ENCODE measurements around the gene KCTD16.

The KCTD16 gene

DNA sequence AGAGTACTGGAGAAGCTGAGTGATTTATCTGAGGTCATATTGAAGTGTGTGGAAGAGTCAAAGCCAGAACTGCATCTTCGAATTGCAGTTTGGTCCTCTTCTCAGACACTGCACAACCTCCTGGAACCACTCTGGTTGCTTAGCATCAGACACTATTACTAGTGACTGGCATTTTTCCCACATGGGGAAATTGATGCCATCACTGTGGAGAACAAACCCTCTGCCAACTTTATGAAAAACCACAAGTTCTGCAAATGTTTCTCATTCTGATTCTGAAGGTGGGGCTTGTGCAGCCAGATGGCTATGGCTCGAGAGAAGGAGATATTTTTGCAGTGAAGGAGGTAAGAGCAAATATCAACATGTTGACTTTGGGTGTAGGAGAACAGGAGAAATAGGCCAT lies 67.2 kb downstream of the KCTD16 start:
- Mint-ChIP-seq H3K27me3 (ENCODE audit: low read depth, poor library complexity) (no peaks in the 10 kb centered on the region), H3K4me1 (no peaks in the 10 kb centered on the region)
- no peak for DNase-seq

DNA sequence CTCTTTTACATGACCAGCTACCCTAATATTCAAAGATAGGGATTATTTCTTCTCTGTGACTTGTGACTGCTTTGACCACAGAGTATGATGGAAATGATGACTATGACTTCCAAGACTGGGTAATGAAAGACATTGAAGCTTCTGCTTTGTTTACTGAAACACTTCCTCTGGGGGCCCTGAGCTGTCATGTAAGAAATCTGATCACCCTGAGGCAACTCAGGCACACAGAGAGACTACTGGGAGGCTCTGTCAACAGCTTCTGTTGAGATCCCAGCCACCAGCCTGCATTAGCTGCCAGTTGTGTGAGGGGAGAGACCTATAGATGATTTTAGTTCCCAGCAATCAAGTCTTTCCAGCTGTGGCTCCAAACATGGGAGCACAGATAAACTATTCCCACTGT lies 76.5 kb downstream of the KCTD16 start:
- Mint-ChIP-seq H3K27ac (no peak overlapping the region), H3K4me1 (peaks cover 19% of the 10 kb centered on the region), H3K27me3 (ENCODE audit: low read depth, poor library complexity) (peaks cover 5% of the 10 kb centered on the region), H3K4me3 (no peak overlapping the region), H3K9me3 (peaks cover 3% of the 10 kb centered on the region), H3K36me3 (ENCODE audit: low read depth) (no peaks in the 10 kb centered on the region)
- TF ChIP-seq, protein P1, sequence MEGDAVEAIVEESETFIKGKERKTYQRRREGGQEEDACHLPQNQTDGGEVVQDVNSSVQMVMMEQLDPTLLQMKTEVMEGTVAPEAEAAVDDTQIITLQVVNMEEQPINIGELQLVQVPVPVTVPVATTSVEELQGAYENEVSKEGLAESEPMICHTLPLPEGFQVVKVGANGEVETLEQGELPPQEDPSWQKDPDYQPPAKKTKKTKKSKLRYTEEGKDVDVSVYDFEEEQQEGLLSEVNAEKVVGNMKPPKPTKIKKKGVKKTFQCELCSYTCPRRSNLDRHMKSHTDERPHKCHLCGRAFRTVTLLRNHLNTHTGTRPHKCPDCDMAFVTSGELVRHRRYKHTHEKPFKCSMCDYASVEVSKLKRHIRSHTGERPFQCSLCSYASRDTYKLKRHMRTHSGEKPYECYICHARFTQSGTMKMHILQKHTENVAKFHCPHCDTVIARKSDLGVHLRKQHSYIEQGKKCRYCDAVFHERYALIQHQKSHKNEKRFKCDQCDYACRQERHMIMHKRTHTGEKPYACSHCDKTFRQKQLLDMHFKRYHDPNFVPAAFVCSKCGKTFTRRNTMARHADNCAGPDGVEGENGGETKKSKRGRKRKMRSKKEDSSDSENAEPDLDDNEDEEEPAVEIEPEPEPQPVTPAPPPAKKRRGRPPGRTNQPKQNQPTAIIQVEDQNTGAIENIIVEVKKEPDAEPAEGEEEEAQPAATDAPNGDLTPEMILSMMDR (IDR thresholded peaks at IDR 0.05) = no peak
- DNase-seq = peak; percentile 9

More for the DNA sequence above, 67.2 kb downstream of the KCTD16 start:
- H3K4me3 Mint-ChIP-seq = no peak overlapping the region
- no peaks in the 10 kb centered on the region for H3K9me3 Mint-ChIP-seq
- H3K36me3 Mint-ChIP-seq (ENCODE audit: low read depth) = no peaks in the 10 kb centered on the region
- TF ChIP-seq, protein P1 (IDR thresholded peaks at IDR 0.05) = no peak
- no peak overlapping the region for H3K27ac Mint-ChIP-seq

DNA sequence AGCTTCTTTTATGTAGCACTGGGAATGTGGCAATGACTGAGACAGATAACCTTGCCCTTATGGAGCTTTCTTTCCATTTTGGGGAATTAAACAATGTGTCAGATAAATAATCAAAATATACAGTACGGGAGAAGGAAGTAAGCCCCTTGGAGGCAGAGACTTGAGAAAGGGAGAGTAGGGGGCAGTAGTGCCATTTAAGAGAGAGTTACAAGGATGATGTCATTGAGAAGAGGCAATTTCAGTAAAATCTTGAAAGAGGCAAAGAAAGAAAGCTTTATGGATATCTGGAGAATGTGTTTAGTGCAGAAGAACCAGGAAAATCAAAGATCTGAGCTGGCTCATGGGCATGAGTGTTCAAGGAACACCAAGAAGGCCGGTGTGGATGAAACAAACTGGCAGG lies 77.3 kb downstream of the KCTD16 start:
- Mint-ChIP-seq H3K27me3 (ENCODE audit: low read depth, poor library complexity) (peaks cover 5% of the 10 kb centered on the region), H3K9me3 (peaks cover 3% of the 10 kb centered on the region), H3K4me3 (no peak overlapping the region)

DNA sequence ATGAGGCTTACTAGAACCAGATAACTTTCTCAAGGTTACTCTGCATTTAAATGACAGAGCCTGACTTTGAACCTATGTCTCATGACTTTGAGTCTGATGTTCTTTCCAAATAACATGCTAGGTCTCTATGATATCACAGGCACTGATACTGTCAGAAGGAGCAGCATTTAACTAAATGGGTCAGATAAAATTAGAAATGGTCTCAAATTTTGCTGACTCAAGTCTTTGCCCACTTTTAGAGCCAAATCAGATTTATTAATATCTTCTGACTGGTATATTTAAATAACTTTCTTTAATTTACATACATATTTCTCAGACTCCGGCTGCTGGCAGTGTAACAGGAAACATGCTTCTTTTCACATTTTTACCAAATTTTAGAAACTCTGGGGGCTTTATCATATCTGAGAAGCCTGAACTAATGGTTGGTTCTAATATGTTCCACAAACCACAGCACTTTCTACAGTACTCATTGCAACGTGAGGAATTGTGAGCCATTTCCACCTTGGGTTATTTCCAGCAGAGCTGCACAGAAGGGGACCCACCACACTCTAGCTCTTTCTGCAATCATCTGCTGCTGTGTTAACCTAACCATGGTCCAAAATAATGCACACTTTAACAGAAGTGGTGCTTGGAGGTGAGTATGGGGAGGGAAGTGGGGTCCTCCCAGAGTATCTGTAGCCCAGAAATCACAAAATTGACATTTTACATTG lies 79.2 kb downstream of the KCTD16 start:
- Mint-ChIP-seq H3K9me3 (peaks cover 3% of the 10 kb centered on the region), H3K4me1 (peaks cover 19% of the 10 kb centered on the region), H3K27ac (no peak overlapping the region)

More for the DNA sequence above, 77.3 kb downstream of the KCTD16 start:
- TF ChIP-seq, protein P1 (IDR thresholded peaks at IDR 0.05) = no peak
- no peak for DNase-seq
- Mint-ChIP-seq H3K27ac (peak overlapping the region; percentile 1), H3K4me1 (peaks cover 19% of the 10 kb centered on the region), H3K36me3 (ENCODE audit: low read depth) (no peaks in the 10 kb centered on the region)

DNA sequence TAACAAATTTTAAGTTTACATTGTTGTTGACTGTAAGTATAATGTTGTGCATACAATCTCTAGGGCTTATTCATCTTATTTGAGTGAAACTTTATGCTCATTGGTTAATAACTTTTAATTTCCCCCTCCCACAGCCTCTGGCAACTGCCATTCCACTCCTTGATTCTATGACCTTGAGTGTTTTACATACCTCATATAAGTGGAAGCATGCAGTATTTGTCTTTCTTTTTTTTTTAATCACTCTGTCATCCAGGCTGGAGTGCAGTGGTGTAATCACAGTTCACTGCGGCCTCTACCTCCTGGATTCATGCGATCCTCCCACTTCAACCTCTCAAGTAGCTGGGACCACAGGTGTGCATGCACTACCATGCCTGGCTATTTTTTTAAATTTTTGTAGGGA lies 83.9 kb downstream of the KCTD16 start:
- no peak for DNase-seq
- H3K4me3 Mint-ChIP-seq = no peak overlapping the region

More for the DNA sequence above, 79.2 kb downstream of the KCTD16 start:
- Mint-ChIP-seq H3K36me3 (ENCODE audit: low read depth) (no peaks in the 10 kb centered on the region), H3K27me3 (ENCODE audit: low read depth, poor library complexity) (no peaks in the 10 kb centered on the region), H3K4me3 (no peak overlapping the region)
- TF ChIP-seq, protein P1 (IDR thresholded peaks at IDR 0.05) = no peak
- no peak for DNase-seq

More for the DNA sequence above, 83.9 kb downstream of the KCTD16 start:
- no peak overlapping the region for H3K27ac Mint-ChIP-seq
- H3K36me3 Mint-ChIP-seq (ENCODE audit: low read depth) = no peaks in the 10 kb centered on the region
- H3K27me3 Mint-ChIP-seq (ENCODE audit: low read depth, poor library complexity) = peaks cover 4% of the 10 kb centered on the region
- H3K9me3 Mint-ChIP-seq = no peaks in the 10 kb centered on the region
- TF ChIP-seq, protein P1 (IDR thresholded peaks at IDR 0.05) = no peak
- H3K4me1 Mint-ChIP-seq = no peaks in the 10 kb centered on the region

Data from nephron progenitor cell (in vitro differentiated cells).